Rectal smooth muscle tissue (tissue), 1 donor: ENCODE measurements around the gene TRIM38.

Experiments
- H3K27ac ChIP-seq: one replicate; pipeline ENCODE4 v1.7.0; 2013; ENCODE audit warnings: low read depth, low read length, inconsistent platforms
- H3K27me3 ChIP-seq: one replicate; pipeline ENCODE4 v1.7.0; 2013; ENCODE audit warnings: low read length; ENCODE audit not compliant: control insufficient read depth, insufficient read depth
- H3K36me3 ChIP-seq: one replicate; pipeline ENCODE4 v1.7.0; 2013; ENCODE audit warnings: low read length; ENCODE audit not compliant: control insufficient read depth, insufficient read depth
- H3K4me1 ChIP-seq: one replicate; pipeline ENCODE4 v1.7.0; 2013; ENCODE audit warnings: low read length; ENCODE audit not compliant: control insufficient read depth, insufficient read depth
- H3K4me3 ChIP-seq: one replicate; pipeline ENCODE4 v1.7.0; 2013; ENCODE audit warnings: low read length
- H3K9ac ChIP-seq: one replicate; pipeline ENCODE4 v1.7.0; 2013; ENCODE audit warnings: low read length

Gene TRIM38

GRCh38 chr6:26028746-26029569 lies 66.4 kb downstream of the TRIM38 start:
- no peaks in the 10 kb centered on the region for H3K36me3 ChIP-seq
- no peaks in the 10 kb centered on the region for H3K27me3 ChIP-seq
- no peak overlapping the region for H3K27ac ChIP-seq
- H3K9ac ChIP-seq: no peak overlapping the region
- peaks cover 13% of the 10 kb centered on the region for H3K4me1 ChIP-seq
- no peak overlapping the region for H3K4me3 ChIP-seq

GRCh38 chr6:26029570-26029856 lies 66.9 kb downstream of the TRIM38 start:
- Histone ChIP-seq H3K9ac (no peak overlapping the region), H3K4me3 (no peak overlapping the region), H3K27me3 (no peaks in the 10 kb centered on the region), H3K27ac (no peak overlapping the region), H3K4me1 (peaks cover 13% of the 10 kb centered on the region), H3K36me3 (no peaks in the 10 kb centered on the region)

GRCh38 chr6:26029857-26030653 lies 67.5 kb downstream of the TRIM38 start:
- H3K4me1 ChIP-seq: peaks cover 13% of the 10 kb centered on the region

GRCh38 chr6:26030716-26031115 lies 68.1 kb downstream of the TRIM38 start:
- Histone ChIP-seq H3K36me3 (no peaks in the 10 kb centered on the region), H3K9ac (no peak overlapping the region), H3K4me3 (no peak overlapping the region), H3K27me3 (no peaks in the 10 kb centered on the region), H3K4me1 (peaks cover 13% of the 10 kb centered on the region), H3K27ac (no peak overlapping the region)

More at GRCh38 chr6:26029857-26030653, 67.5 kb downstream of the TRIM38 start:
- no peak overlapping the region for H3K4me3 ChIP-seq
- H3K27me3 ChIP-seq: no peaks in the 10 kb centered on the region
- H3K9ac ChIP-seq: no peak overlapping the region
- no peaks in the 10 kb centered on the region for H3K36me3 ChIP-seq
- H3K27ac ChIP-seq: no peak overlapping the region

GRCh38 chr6:26031151-26031594 lies 68.6 kb downstream of the TRIM38 start:
- Histone ChIP-seq H3K4me3 (peak overlapping the region; percentile 88), H3K36me3 (no peaks in the 10 kb centered on the region), H3K27me3 (no peaks in the 10 kb centered on the region), H3K9ac (no peak overlapping the region), H3K4me1 (peaks cover 13% of the 10 kb centered on the region), H3K27ac (peak overlapping the region; percentile 60)

GRCh38 chr6:26031595-26032339 lies 69.2 kb downstream of the TRIM38 start:
- Histone ChIP-seq H3K27ac (peak overlapping the region; percentile 97), H3K9ac (no peak overlapping the region), H3K27me3 (no peaks in the 10 kb centered on the region), H3K4me3 (peak overlapping the region; percentile 88), H3K4me1 (peaks cover 13% of the 10 kb centered on the region), H3K36me3 (no peaks in the 10 kb centered on the region)

GRCh38 chr6:26032340-26033084 lies 69.9 kb downstream of the TRIM38 start:
- Histone ChIP-seq H3K4me1 (peaks cover 13% of the 10 kb centered on the region), H3K4me3 (peak overlapping the region; percentile 88), H3K9ac (peak overlapping the region; percentile 87)

GRCh38 chr6:26033085-26033940 lies 70.7 kb downstream of the TRIM38 start:
- Histone ChIP-seq H3K27me3 (no peaks in the 10 kb centered on the region), H3K36me3 (no peaks in the 10 kb centered on the region), H3K9ac (peak overlapping the region; percentile 87), H3K4me1 (peaks cover 13% of the 10 kb centered on the region), H3K27ac (peak overlapping the region; percentile 97), H3K4me3 (peak overlapping the region; percentile 88)

More at GRCh38 chr6:26032340-26033084, 69.9 kb downstream of the TRIM38 start:
- H3K36me3 ChIP-seq: no peaks in the 10 kb centered on the region
- H3K27ac ChIP-seq: peak overlapping the region; percentile 97
- no peaks in the 10 kb centered on the region for H3K27me3 ChIP-seq

- Histone ChIP-seq H3K27me3 (no peaks in the 10 kb centered on the region), H3K4me1 (peaks cover 13% of the 10 kb centered on the region), H3K36me3 (no peaks in the 10 kb centered on the region), H3K4me3 (peak overlapping the region; percentile 88), H3K9ac (no peak overlapping the region), H3K27ac (peak overlapping the region; percentile 97)
Measured at GRCh38 chr6:26033941-26034354, 71.3 kb downstream of the TRIM38 start.

- Histone ChIP-seq H3K36me3 (no peaks in the 10 kb centered on the region), H3K4me3 (no peak overlapping the region), H3K4me1 (peaks cover 13% of the 10 kb centered on the region), H3K9ac (no peak overlapping the region), H3K27me3 (no peaks in the 10 kb centered on the region), H3K27ac (no peak overlapping the region)
Measured at GRCh38 chr6:26034905-26035304, 72.3 kb downstream of the TRIM38 start.
